ENCODE measurements around the gene NFKBIZ. TPM values are rescaled to one million over a fixed set of nuclear protein-coding genes. Genes with fewer than 3 reads are reported as not detected.

NFKBIZ gene
- total and polyA plus RNA-seq, 4 donors: 4.8 to 78.8 (median 23.7) TPM

DNA sequence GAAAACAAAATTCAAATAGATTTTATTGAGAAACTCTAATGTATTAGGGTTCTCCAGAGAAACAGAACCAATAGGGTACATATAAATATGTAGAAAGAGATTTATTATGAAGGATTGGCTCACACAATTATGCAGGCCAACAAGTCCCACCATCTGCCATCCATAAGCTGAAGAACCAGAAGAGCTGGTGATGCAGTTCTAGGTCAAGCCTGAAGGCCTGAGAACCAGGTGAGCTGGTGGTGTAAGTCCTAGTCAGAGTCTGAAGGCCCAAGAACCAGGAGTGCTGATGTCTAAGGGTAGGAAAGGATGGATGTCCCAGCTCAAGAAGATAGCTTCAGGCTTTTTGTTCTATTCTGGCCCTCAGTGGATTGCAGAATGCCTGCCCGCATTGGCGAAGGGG, 2.6 kb upstream of the NFKBIZ start:
- H3K36me3 ChIP-seq (ENCODE audit: control insufficient read depth in 4 of 4, insufficient read depth in 3 of 4, low read depth in 1 of 4, low read length in 3 of 4): no peaks in the 10 kb centered on the region
- peaks cover 6 to 22% (median 7%) of the 10 kb centered on the region in 4 donors for H3K4me1 ChIP-seq (ENCODE audit: control insufficient read depth in 4 of 4, insufficient read depth in 4 of 4, low read length in 3 of 4)
- no peaks in the 10 kb centered on the region for H3K27me3 ChIP-seq (ENCODE audit: control insufficient read depth in 4 of 4, insufficient read depth in 4 of 4, low read length in 3 of 4)
- 96% methylated on average over 2 of the region's 2 CpGs for WGBS
- TF ChIP-seq FOXA2 (IDR thresholded peaks at IDR 0.05): no peak
- TF ChIP-seq, protein P1, sequence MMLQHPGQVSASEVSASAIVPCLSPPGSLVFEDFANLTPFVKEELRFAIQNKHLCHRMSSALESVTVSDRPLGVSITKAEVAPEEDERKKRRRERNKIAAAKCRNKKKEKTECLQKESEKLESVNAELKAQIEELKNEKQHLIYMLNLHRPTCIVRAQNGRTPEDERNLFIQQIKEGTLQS (IDR thresholded peaks at IDR 0.05): no peak
- TF ChIP-seq SP1 (IDR thresholded peaks at IDR 0.05): no peak
- TF ChIP-seq RAD21 (IDR thresholded peaks at IDR 0.05): no peak
- no peak for TF ChIP-seq RXRA (IDR thresholded peaks at IDR 0.05)
- TF ChIP-seq JUND (IDR thresholded peaks at IDR 0.05): no peak
- TF ChIP-seq, protein P2, sequence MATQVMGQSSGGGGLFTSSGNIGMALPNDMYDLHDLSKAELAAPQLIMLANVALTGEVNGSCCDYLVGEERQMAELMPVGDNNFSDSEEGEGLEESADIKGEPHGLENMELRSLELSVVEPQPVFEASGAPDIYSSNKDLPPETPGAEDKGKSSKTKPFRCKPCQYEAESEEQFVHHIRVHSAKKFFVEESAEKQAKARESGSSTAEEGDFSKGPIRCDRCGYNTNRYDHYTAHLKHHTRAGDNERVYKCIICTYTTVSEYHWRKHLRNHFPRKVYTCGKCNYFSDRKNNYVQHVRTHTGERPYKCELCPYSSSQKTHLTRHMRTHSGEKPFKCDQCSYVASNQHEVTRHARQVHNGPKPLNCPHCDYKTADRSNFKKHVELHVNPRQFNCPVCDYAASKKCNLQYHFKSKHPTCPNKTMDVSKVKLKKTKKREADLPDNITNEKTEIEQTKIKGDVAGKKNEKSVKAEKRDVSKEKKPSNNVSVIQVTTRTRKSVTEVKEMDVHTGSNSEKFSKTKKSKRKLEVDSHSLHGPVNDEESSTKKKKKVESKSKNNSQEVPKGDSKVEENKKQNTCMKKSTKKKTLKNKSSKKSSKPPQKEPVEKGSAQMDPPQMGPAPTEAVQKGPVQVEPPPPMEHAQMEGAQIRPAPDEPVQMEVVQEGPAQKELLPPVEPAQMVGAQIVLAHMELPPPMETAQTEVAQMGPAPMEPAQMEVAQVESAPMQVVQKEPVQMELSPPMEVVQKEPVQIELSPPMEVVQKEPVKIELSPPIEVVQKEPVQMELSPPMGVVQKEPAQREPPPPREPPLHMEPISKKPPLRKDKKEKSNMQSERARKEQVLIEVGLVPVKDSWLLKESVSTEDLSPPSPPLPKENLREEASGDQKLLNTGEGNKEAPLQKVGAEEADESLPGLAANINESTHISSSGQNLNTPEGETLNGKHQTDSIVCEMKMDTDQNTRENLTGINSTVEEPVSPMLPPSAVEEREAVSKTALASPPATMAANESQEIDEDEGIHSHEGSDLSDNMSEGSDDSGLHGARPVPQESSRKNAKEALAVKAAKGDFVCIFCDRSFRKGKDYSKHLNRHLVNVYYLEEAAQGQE (IDR thresholded peaks at IDR 0.05): no peak
- TF ChIP-seq HNF4G (IDR thresholded peaks at IDR 0.05): no peak
- no peak for TF ChIP-seq NR2F2 (IDR thresholded peaks at IDR 0.05)
- TF ChIP-seq GABPA (IDR thresholded peaks at IDR 0.05 in 1 of 2, conservative IDR thresholded peaks at IDR 0.05 in 1 of 2): no peak
- TF ChIP-seq, protein P3, sequence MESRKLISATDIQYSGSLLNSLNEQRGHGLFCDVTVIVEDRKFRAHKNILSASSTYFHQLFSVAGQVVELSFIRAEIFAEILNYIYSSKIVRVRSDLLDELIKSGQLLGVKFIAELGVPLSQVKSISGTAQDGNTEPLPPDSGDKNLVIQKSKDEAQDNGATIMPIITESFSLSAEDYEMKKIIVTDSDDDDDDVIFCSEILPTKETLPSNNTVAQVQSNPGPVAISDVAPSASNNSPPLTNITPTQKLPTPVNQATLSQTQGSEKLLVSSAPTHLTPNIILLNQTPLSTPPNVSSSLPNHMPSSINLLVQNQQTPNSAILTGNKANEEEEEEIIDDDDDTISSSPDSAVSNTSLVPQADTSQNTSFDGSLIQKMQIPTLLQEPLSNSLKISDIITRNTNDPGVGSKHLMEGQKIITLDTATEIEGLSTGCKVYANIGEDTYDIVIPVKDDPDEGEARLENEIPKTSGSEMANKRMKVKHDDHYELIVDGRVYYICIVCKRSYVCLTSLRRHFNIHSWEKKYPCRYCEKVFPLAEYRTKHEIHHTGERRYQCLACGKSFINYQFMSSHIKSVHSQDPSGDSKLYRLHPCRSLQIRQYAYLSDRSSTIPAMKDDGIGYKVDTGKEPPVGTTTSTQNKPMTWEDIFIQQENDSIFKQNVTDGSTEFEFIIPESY (IDR thresholded peaks at IDR 0.05): no peak
- TF ChIP-seq YY1 (IDR thresholded peaks at IDR 0.05): no peak
- TF ChIP-seq FOXA1 (IDR thresholded peaks at IDR 0.05): no peak
- no peak for TF ChIP-seq TAF1 (conservative IDR thresholded peaks at IDR 0.05)
- no peak for TF ChIP-seq EGR1 (IDR thresholded peaks at IDR 0.05; ENCODE audit: low read depth in 2 of 2)
- TF ChIP-seq, protein P4, sequence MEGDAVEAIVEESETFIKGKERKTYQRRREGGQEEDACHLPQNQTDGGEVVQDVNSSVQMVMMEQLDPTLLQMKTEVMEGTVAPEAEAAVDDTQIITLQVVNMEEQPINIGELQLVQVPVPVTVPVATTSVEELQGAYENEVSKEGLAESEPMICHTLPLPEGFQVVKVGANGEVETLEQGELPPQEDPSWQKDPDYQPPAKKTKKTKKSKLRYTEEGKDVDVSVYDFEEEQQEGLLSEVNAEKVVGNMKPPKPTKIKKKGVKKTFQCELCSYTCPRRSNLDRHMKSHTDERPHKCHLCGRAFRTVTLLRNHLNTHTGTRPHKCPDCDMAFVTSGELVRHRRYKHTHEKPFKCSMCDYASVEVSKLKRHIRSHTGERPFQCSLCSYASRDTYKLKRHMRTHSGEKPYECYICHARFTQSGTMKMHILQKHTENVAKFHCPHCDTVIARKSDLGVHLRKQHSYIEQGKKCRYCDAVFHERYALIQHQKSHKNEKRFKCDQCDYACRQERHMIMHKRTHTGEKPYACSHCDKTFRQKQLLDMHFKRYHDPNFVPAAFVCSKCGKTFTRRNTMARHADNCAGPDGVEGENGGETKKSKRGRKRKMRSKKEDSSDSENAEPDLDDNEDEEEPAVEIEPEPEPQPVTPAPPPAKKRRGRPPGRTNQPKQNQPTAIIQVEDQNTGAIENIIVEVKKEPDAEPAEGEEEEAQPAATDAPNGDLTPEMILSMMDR (IDR thresholded peaks at IDR 0.05; ENCODE audit: low read depth, low read length, missing input control): no peak
- H3K27ac ChIP-seq (ENCODE audit: low read depth in 1 of 2, low read length in 2 of 2): peak overlapping the region in 1 of 2 donors; percentile 99
- H3K4me3 ChIP-seq (ENCODE audit: low read depth in 1 of 3, low read length in 3 of 3): no peak overlapping the region
- H3K9me3 ChIP-seq (ENCODE audit: control insufficient read depth in 4 of 4, low read length in 3 of 4): no peaks in the 10 kb centered on the region
- no peak overlapping the region for H3K9ac ChIP-seq (ENCODE audit: low read depth in 1 of 2, low read length in 2 of 2)
- DNase-seq (ENCODE audit: low spot score): no peak

DNA sequence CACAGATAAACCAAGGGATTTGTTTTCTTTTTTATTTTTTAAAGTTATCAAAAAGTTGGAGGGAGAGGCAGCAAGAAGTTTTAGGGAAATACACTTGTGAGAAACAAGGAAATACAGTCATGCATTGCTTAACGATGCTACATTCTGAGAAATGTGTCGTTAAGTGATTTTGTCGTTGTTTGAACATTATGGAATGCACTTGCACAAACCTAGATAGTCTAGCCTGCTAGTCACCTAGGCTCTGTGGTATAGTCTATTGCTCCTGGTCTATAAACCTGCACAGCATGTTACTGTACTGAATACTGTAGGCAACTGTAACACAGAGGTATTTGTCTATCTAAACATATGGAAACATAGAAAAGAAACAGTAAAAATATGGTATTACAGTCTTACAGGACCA, 2.0 kb upstream of the NFKBIZ start:
- H3K36me3 ChIP-seq (ENCODE audit: control insufficient read depth in 4 of 4, insufficient read depth in 3 of 4, low read depth in 1 of 4, low read length in 3 of 4): peaks cover 3 to 5% (median 4%) of the 10 kb centered on the region in 4 donors
- H3K9ac ChIP-seq (ENCODE audit: low read depth in 1 of 2, low read length in 2 of 2): peak overlapping the region in 1 of 2 donors; percentile 11
- no peaks in the 10 kb centered on the region for H3K27me3 ChIP-seq (ENCODE audit: control insufficient read depth in 4 of 4, insufficient read depth in 4 of 4, low read length in 3 of 4)
- no peaks in the 10 kb centered on the region for H3K9me3 ChIP-seq (ENCODE audit: control insufficient read depth in 4 of 4, low read length in 3 of 4)
- no peak for DNase-seq (ENCODE audit: low spot score)
- WGBS: 68% methylated on average over 3 of the region's 3 CpGs
- peaks cover 6 to 28% (median 7%) of the 10 kb centered on the region in 4 donors for H3K4me1 ChIP-seq (ENCODE audit: control insufficient read depth in 4 of 4, insufficient read depth in 4 of 4, low read length in 3 of 4)
- peak overlapping the region; percentile 97 to 99 for H3K27ac ChIP-seq (ENCODE audit: low read depth in 1 of 2, low read length in 2 of 2)
- H3K4me3 ChIP-seq (ENCODE audit: low read depth in 1 of 3, low read length in 3 of 3): no peak overlapping the region
- TF ChIP-seq, protein P5, sequence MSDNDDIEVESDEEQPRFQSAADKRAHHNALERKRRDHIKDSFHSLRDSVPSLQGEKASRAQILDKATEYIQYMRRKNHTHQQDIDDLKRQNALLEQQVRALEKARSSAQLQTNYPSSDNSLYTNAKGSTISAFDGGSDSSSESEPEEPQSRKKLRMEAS (IDR thresholded peaks at IDR 0.05): no peak
- TF ChIP-seq SP1 (IDR thresholded peaks at IDR 0.05) (no peak), GABPA (IDR thresholded peaks at IDR 0.05 in 1 of 2, conservative IDR thresholded peaks at IDR 0.05 in 1 of 2) (no peak), FOXA1 (IDR thresholded peaks at IDR 0.05) (no peak), RAD21 (IDR thresholded peaks at IDR 0.05) (no peak)
- TF ChIP-seq, protein P3 (IDR thresholded peaks at IDR 0.05): no peak
- TF ChIP-seq, protein P4 (IDR thresholded peaks at IDR 0.05; ENCODE audit: low read depth, low read length, missing input control): no peak

Measured in liver (tissue), 9 donors.